ENCODE data around the gene BZW2.

The BZW2 gene

DNA sequence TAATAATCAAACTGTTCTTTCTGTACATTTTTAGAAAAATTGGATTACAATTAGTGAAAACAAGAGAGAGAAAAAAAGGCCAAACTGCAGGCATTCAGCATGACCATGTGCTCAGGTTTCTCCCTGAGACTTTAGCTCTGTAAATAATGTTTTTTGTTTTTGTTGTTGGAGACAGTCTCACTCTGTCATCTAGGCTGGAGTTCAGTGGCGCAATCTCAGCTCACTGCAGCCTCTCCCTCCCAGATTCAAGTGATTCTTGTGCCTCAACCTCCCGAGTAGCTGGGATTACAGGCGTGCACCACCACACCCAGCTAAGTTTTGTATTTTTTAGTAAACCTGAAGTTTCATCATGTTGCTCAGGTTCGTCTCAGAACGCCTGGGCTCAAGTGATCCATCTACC is 23.0 kb downstream of the BZW2 start:
- DNase-seq (ENCODE audit: low spot score) = no peak
- no peak for ATAC-seq (ENCODE audit: low read depth)
- Histone ChIP-seq H3K27ac (ENCODE audit: poor library complexity, severe bottlenecking) (peak overlapping the region; percentile 81), H3K9me3 (ENCODE audit: severe bottlenecking) (no peaks in the 10 kb centered on the region), H3K4me3 (ENCODE audit: severe bottlenecking) (no peak overlapping the region), H3K27me3 (ENCODE audit: insufficient read depth, poor library complexity, severe bottlenecking) (no peaks in the 10 kb centered on the region), H3K36me3 (ENCODE audit: low read depth) (peaks cover 56% of the 10 kb centered on the region), H3K4me1 (ENCODE audit: insufficient read depth, poor library complexity, severe bottlenecking) (peaks cover 28% of the 10 kb centered on the region)
- TF ChIP-seq CTCF (IDR thresholded peaks at IDR 0.05; ENCODE audit: poor library complexity, severe bottlenecking) = no peak

- peaks cover 28% of the 10 kb centered on the region for H3K4me1 ChIP-seq (ENCODE audit: insufficient read depth, poor library complexity, severe bottlenecking)
- H3K36me3 ChIP-seq (ENCODE audit: low read depth) = peaks cover 62% of the 10 kb centered on the region
- H3K9me3 ChIP-seq (ENCODE audit: severe bottlenecking) = no peaks in the 10 kb centered on the region
- no peak for DNase-seq (ENCODE audit: low spot score)
- ATAC-seq (ENCODE audit: low read depth) = no peak
- TF ChIP-seq CTCF (IDR thresholded peaks at IDR 0.05; ENCODE audit: poor library complexity, severe bottlenecking) = no peak
- no peaks in the 10 kb centered on the region for H3K27me3 ChIP-seq (ENCODE audit: insufficient read depth, poor library complexity, severe bottlenecking)
- H3K27ac ChIP-seq (ENCODE audit: poor library complexity, severe bottlenecking) = peak overlapping the region; percentile 81
- H3K4me3 ChIP-seq (ENCODE audit: severe bottlenecking) = no peak overlapping the region
These were observed 23.6 kb downstream of the BZW2 start for GRCh38 chr7:16669581-16669980.

GRCh38 chr7:16670021-16670420 is 24.0 kb downstream of the BZW2 start:
- DNase-seq (ENCODE audit: low spot score) (no peak), ATAC-seq (ENCODE audit: low read depth) (no peak)
- peaks cover 28% of the 10 kb centered on the region for H3K4me1 ChIP-seq (ENCODE audit: insufficient read depth, poor library complexity, severe bottlenecking)
- no peak overlapping the region for H3K4me3 ChIP-seq (ENCODE audit: severe bottlenecking)
- H3K27ac ChIP-seq (ENCODE audit: poor library complexity, severe bottlenecking) = peak overlapping the region; percentile 81
- peaks cover 66% of the 10 kb centered on the region for H3K36me3 ChIP-seq (ENCODE audit: low read depth)
- H3K9me3 ChIP-seq (ENCODE audit: severe bottlenecking) = no peaks in the 10 kb centered on the region
- no peaks in the 10 kb centered on the region for H3K27me3 ChIP-seq (ENCODE audit: insufficient read depth, poor library complexity, severe bottlenecking)
- no peak for TF ChIP-seq CTCF (IDR thresholded peaks at IDR 0.05; ENCODE audit: poor library complexity, severe bottlenecking)

DNA sequence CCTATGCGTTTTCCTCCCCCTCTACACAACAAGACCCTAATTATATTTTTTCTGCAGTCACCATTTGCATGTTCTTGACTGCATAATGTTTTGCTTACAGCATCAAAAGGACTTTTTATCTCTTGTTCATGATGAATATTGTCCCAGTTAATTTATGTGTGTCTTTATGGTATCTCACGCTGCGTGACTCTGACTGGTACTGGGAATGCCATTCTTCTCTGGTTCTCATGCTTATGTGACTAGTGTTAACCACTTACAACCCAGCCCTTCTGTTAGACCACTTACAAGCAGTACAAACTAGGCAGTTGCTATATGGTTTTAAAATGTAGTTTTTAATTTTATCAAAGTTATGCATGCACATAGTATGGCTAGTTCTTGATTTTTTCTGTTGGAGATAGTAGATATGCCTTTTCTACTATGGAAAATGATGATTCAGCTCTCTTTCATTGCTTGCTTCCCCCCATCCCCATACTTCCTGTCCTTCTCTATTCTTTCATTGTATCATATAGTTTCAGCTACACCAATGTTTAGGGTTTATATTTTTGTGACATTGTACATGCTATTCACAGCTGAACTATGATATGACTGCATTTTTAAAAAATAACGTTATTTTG is 24.9 kb downstream of the BZW2 start:
- H3K36me3 ChIP-seq (ENCODE audit: low read depth) = peaks cover 68% of the 10 kb centered on the region
- no peaks in the 10 kb centered on the region for H3K27me3 ChIP-seq (ENCODE audit: insufficient read depth, poor library complexity, severe bottlenecking)
- no peaks in the 10 kb centered on the region for H3K9me3 ChIP-seq (ENCODE audit: severe bottlenecking)
- no peak overlapping the region for H3K27ac ChIP-seq (ENCODE audit: poor library complexity, severe bottlenecking)
- ATAC-seq (ENCODE audit: low read depth) = no peak
- no peak overlapping the region for H3K4me3 ChIP-seq (ENCODE audit: severe bottlenecking)
- TF ChIP-seq CTCF (IDR thresholded peaks at IDR 0.05; ENCODE audit: poor library complexity, severe bottlenecking) = no peak
- H3K4me1 ChIP-seq (ENCODE audit: insufficient read depth, poor library complexity, severe bottlenecking) = peaks cover 28% of the 10 kb centered on the region
- DNase-seq (ENCODE audit: low spot score) = no peak

- no peak for TF ChIP-seq CTCF (IDR thresholded peaks at IDR 0.05; ENCODE audit: poor library complexity, severe bottlenecking)
- H3K27me3 ChIP-seq (ENCODE audit: insufficient read depth, poor library complexity, severe bottlenecking) = no peaks in the 10 kb centered on the region
- H3K4me3 ChIP-seq (ENCODE audit: severe bottlenecking) = no peak overlapping the region
- no peak for DNase-seq (ENCODE audit: low spot score)
- H3K36me3 ChIP-seq (ENCODE audit: low read depth) = peaks cover 69% of the 10 kb centered on the region
- no peak for ATAC-seq (ENCODE audit: low read depth)
- no peaks in the 10 kb centered on the region for H3K9me3 ChIP-seq (ENCODE audit: severe bottlenecking)
- H3K4me1 ChIP-seq (ENCODE audit: insufficient read depth, poor library complexity, severe bottlenecking) = peaks cover 28% of the 10 kb centered on the region
- no peak overlapping the region for H3K27ac ChIP-seq (ENCODE audit: poor library complexity, severe bottlenecking)
These were observed 25.8 kb downstream of the BZW2 start for GRCh38 chr7:16671811-16672210.
